ENCODE results near the gene CACNA1D. TPM values are rescaled to one million over a fixed set of nuclear protein-coding genes. Genes with fewer than 3 reads are reported as not detected.

CACNA1D gene
- polyA plus RNA-seq, 1 donor (not counting 4 experiments of a cell fraction or from before 2014, with no cell fraction given), result 0.20 TPM

DNA sequence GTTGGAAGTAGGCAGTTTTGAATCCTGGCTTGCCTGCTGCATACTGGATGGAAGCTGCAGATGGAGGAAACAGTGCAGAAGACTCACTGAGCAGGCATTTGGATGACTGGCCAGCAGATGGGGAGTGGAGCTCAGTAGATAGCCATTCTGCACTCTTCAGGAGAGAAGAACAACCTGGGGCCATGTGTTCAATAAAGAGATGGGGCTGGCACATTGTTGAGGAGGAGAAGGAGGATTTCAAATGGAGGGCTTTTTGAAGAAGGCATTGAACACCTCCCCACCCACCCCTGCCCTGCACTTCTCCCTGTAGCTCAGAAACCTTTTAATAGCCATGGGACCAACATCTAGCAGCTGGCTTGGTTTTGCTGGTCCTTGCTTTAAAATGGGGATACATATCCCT lies 109.8 kb downstream of the CACNA1D start:
- no peak overlapping the region for H3K9ac ChIP-seq (ENCODE audit: control insufficient read depth, extremely low read depth, insufficient read depth, low read length)
- no peaks in the 10 kb centered on the region for H3K9me1 ChIP-seq (ENCODE audit: control insufficient read depth, extremely low read depth, insufficient read depth, low read length)
- no peaks in the 10 kb centered on the region for H3K27me3 ChIP-seq (ENCODE audit: control insufficient read depth, extremely low read depth, insufficient read depth, low read length)
- no peak for FAIRE-seq
- dilution Hi-C loops (cut with MboI; ENCODE audit: extremely low pct_ligation_motif_present, low sequenced_read_pairs), result no loop called here
- H4K20me1 ChIP-seq (ENCODE audit: control insufficient read depth, extremely low read depth, insufficient read depth, low read length), result no peaks in the 10 kb centered on the region
- no peak overlapping the region for H2AFZ ChIP-seq (ENCODE audit: control insufficient read depth, low read length)
- H3K36me3 ChIP-seq (ENCODE audit: control insufficient read depth in 2 of 2, extremely low read depth in 1 of 2, insufficient read depth in 2 of 2, low read length in 2 of 2), result no peaks in the 10 kb centered on the region
- DNase-seq (ENCODE audit: low read depth, low spot score), result no peak
- TF ChIP-seq, protein P1, sequence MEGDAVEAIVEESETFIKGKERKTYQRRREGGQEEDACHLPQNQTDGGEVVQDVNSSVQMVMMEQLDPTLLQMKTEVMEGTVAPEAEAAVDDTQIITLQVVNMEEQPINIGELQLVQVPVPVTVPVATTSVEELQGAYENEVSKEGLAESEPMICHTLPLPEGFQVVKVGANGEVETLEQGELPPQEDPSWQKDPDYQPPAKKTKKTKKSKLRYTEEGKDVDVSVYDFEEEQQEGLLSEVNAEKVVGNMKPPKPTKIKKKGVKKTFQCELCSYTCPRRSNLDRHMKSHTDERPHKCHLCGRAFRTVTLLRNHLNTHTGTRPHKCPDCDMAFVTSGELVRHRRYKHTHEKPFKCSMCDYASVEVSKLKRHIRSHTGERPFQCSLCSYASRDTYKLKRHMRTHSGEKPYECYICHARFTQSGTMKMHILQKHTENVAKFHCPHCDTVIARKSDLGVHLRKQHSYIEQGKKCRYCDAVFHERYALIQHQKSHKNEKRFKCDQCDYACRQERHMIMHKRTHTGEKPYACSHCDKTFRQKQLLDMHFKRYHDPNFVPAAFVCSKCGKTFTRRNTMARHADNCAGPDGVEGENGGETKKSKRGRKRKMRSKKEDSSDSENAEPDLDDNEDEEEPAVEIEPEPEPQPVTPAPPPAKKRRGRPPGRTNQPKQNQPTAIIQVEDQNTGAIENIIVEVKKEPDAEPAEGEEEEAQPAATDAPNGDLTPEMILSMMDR (optimal IDR thresholded peaks at IDR 0.05 in 1 of 3, IDR thresholded peaks at IDR 0.05 in 1 of 3, conservative IDR thresholded peaks at IDR 0.05 in 1 of 3; ENCODE audit: extremely low read depth in 1 of 3, insufficient read depth in 2 of 3, low read length in 3 of 3), result peak in 2 of 3 experiments; percentile 18 to 35
- TF ChIP-seq EZH2 (IDR thresholded peaks at IDR 0.05; ENCODE audit: low read length), result no peak
- no peak overlapping the region for H3K27ac ChIP-seq (ENCODE audit: control insufficient read depth, insufficient read depth, low read length)
- no peaks in the 10 kb centered on the region for H3K4me1 ChIP-seq (ENCODE audit: control insufficient read depth, extremely low read depth, insufficient read depth, low read length)
- no peak overlapping the region for H3K4me3 ChIP-seq (ENCODE audit: control insufficient read depth in 2 of 3, extremely low read depth in 1 of 3, insufficient read depth in 2 of 3, low read depth in 1 of 3, low read length in 3 of 3)
- H3K9me3 ChIP-seq (ENCODE audit: control insufficient read depth, low read depth, low read length), result no peaks in the 10 kb centered on the region
- H3K4me2 ChIP-seq (ENCODE audit: control insufficient read depth, extremely low read depth, insufficient read depth, low read depth, low read length), result no peak overlapping the region
- H3K79me2 ChIP-seq (ENCODE audit: control insufficient read depth, insufficient read depth, low read length), result no peaks in the 10 kb centered on the region

DNA sequence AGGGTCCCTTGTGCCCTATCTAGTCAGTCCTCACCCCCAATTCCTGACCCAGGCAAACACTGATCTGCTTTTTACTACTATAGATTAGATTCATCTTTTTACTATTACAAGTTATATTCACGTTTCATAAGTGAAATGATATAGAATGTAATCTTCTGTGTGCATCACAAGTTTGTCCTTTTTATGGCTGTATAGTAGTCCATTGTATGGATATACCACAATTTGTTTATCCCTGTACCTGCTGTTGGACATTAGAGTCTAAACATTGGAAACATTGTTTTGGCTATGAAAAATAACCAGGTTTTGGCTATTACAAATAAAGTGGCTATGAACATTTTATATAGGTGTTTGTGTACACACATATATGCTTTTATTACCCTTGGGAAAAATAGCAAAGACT lies 112.4 kb downstream of the CACNA1D start:
- Histone ChIP-seq H3K9ac (ENCODE audit: control insufficient read depth, extremely low read depth, insufficient read depth, low read length) (no peak overlapping the region), H3K36me3 (ENCODE audit: control insufficient read depth in 2 of 2, extremely low read depth in 1 of 2, insufficient read depth in 2 of 2, low read length in 2 of 2) (no peaks in the 10 kb centered on the region), H3K4me1 (ENCODE audit: control insufficient read depth, extremely low read depth, insufficient read depth, low read length) (no peaks in the 10 kb centered on the region), H3K27ac (ENCODE audit: control insufficient read depth, insufficient read depth, low read length) (no peak overlapping the region), H2AFZ (ENCODE audit: control insufficient read depth, low read length) (no peak overlapping the region), H3K4me2 (ENCODE audit: control insufficient read depth, extremely low read depth, insufficient read depth, low read depth, low read length) (no peak overlapping the region), H3K79me2 (ENCODE audit: control insufficient read depth, insufficient read depth, low read length) (no peaks in the 10 kb centered on the region), H3K27me3 (ENCODE audit: control insufficient read depth, extremely low read depth, insufficient read depth, low read length) (no peaks in the 10 kb centered on the region), H4K20me1 (ENCODE audit: control insufficient read depth, extremely low read depth, insufficient read depth, low read length) (no peaks in the 10 kb centered on the region), H3K4me3 (ENCODE audit: control insufficient read depth in 2 of 3, extremely low read depth in 1 of 3, insufficient read depth in 2 of 3, low read depth in 1 of 3, low read length in 3 of 3) (no peak overlapping the region), H3K9me1 (ENCODE audit: control insufficient read depth, extremely low read depth, insufficient read depth, low read length) (no peaks in the 10 kb centered on the region), H3K9me3 (ENCODE audit: control insufficient read depth, low read depth, low read length) (no peaks in the 10 kb centered on the region)
- no peak for TF ChIP-seq EZH2 (IDR thresholded peaks at IDR 0.05; ENCODE audit: low read length)
- TF ChIP-seq, protein P1 (optimal IDR thresholded peaks at IDR 0.05 in 1 of 3, IDR thresholded peaks at IDR 0.05 in 1 of 3, conservative IDR thresholded peaks at IDR 0.05 in 1 of 3; ENCODE audit: extremely low read depth in 1 of 3, insufficient read depth in 2 of 3, low read length in 3 of 3), result no peak
- dilution Hi-C loops (cut with MboI; ENCODE audit: extremely low pct_ligation_motif_present, low sequenced_read_pairs), result no loop called here
- FAIRE-seq, result no peak
- DNase-seq (ENCODE audit: low read depth, low spot score), result no peak
